Esophagus squamous epithelium (tissue), 5 donors: ENCODE data around the gene TNNI2. TPM values are rescaled to one million over a fixed set of nuclear protein-coding genes. Genes with fewer than 3 reads are reported as not detected.
A peak's percentile ranks its signal among the peaks of the same experiment; 100 is the strongest.

Experiments used
- DNase-seq: peaks from one replicate; lab custom pipeline; 2025; lab: John Stamatoyannopoulos, UW
- H3K27ac ChIP-seq, 4 donors: fragments of 200-600 bp; sonication (generic); one replicate each; pipeline ENCODE4 v1.5.1; 2016 to 2019; ENCODE audit warnings: mild to moderate bottlenecking in 1 of 4
- H3K27me3 ChIP-seq, 4 donors: fragments of 200-600 bp; sonication (generic); 1 replicate in 3 of 4; 2 replicates in 1 of 4; pipeline versions ENCODE4 v1.5.1 to v1.6.0; 2017 to 2021; ENCODE audit warnings: antibody characterized with exemption in 1 of 4
- H3K36me3 ChIP-seq, 3 donors: fragments of 200-600 bp; sonication (generic); one replicate each; pipeline ENCODE4 v1.5.1; 2016 to 2019
- H3K4me1 ChIP-seq, 3 donors: fragments of 200-600 bp; sonication (generic); one replicate each; pipeline ENCODE4 v1.5.1; 2017 to 2019
- H3K4me3 ChIP-seq, 4 donors: fragments of 200-600 bp; sonication (generic); 1 replicate in 3 of 4; 2 replicates in 1 of 4; pipeline ENCODE4 v1.5.1; 2016 to 2019; ENCODE audit warnings: mild to moderate bottlenecking in 2 of 4, moderate library complexity in 1 of 4
- H3K9me3 ChIP-seq, 3 donors: fragments of 200-600 bp; sonication (generic); one replicate each; pipeline ENCODE4 v1.5.1; 2016 to 2019
- POLR2A ChIP-seq, 4 donors: fragments of 450-650 bp; IDR thresholded peaks; one replicate each; pipeline ENCODE4 v1.6.1; 2017; ENCODE audit warnings: antibody characterized with exemption in 4 of 4, mild to moderate bottlenecking in 4 of 4, moderate library complexity in 3 of 4
- WGBS, 2 donors: methylation state at CpG; one replicate each; pipeline ENCODE4 v1.1.5; 2018; 5-methylcytosine and 5-hydroxymethylcytosine counted together
- intact Hi-C: fragments of 100-400 bp; cut with DNase I; formaldehyde crosslinking; loops from one replicate; pipeline ENCODE4 v1.15.0; 2022
- total RNA-seq, 4 donors: library from RNA; depleted of rRNA; stranded (reverse); fragments of >200 nt; gene quantifications; one replicate each; pipeline ENCODE4 v1.1.0, GENCODE V29; 2016
- TF ChIP-seq, protein P1 (sequence below), 6 experiments: fragments of 450-650 bp in 4 of 6; fragments of 200-600 bp in 2 of 6; sonication (generic) in 2 of 6; IDR thresholded peaks; one replicate each; pipeline ENCODE4 v1.5.1; 2016 to 2019; ENCODE audit warnings: antibody characterized with exemption in 6 of 6, mild to moderate bottlenecking in 4 of 6, moderate library complexity in 4 of 6
- donor health status: DM: yes; HTN: yes; CAD: no.

TNNI2 gene
- total RNA-seq, 4 donors from 2014 or later = 14.7 to 23.8 (median 15.0) TPM; not detected in 1

DNA sequence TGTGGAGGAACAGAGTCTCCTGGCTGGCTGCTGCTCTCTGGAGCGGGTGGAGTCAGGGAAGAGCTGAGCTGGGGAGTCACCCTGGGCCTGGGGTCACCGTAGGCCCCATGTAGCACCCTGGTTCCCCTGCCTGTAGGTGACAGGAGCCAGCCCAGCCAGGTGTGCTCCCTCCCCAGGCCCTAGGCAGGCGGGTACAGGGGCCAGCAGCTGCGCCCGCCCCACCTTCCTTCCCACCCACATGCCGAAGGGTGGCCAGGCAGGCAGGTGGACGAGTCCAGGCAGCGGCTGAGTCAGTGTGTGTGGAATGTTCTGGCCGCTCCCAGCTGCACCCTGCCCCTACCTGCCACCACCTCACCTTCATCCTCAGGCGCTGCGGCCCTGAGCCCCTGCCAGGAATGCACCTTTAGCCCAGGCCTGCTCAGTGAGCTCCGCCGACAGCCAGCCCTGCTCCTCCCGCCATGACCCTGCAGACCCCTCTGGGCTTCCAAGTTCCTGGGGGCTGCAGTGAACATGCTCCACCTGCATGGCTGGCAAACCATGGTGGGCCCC is 4.6 kb upstream of the TNNI2 start:
- intact Hi-C loops = loop anchor here (5.0 kb wide), 2 partner anchors 72 to 142 kb away; partner anchors contain the start of gene CTSD
- Histone ChIP-seq H3K4me3 (peak overlapping the region; percentile 23 to 47 (median 40)), H3K4me1 (peaks cover 39 to 99% (median 54%) of the 10 kb centered on the region in 3 donors)

DNA sequence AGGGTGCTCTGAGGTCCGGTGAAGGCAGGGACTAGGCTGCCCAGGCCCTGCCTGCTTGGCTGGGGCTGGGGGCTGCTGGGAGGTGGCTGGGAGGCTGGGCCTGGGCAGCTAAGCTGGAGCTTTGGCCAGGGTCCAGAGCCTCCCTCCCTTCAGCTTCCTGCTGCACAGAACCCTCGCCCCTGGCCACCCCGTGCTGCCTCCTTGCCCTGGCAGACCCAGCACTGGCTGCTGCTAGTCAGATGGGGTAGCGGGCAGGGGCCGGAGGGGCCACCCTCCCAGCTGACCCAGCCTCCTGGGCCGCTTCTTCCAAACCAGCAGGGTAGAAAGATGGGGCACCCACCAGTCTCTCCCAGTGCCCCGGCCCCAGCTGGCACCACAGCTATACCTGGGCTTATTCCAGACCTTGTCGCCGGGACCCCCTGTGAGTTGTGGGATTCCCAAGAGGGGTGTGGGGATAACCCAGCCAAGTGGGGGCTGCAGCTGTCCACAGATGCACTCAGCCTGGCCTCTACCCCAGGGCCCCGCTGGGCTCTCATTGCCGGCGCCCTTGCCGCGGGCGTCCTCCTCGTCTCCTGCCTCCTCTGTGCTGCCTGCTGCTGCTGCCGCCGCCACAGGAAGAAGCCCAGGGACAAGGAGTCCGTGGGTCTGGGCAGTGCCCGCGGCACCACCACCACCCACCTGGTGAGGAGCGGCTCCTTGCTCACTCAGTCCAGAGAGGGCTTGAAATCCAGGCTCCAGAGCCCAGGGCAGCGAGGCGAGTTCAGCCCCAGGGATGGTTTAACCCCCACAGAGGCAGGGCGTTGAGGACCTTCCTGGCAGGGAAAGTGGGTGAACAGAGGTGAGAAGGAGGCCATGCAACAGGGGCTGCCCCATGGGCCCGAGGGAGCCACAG is 3.8 kb upstream of the TNNI2 start, which contains the start of gene SYT8:
Gene SYT8, plus strand, starts transcription at position 212 of the 892 bp plus-strand sequence. Its CDS starts 116 bp downstream, at position 328.
- peak within 1 kb of the TSS; percentile 83 to 94 (median 91) for H3K27ac ChIP-seq
- no peak for TF ChIP-seq POLR2A (IDR thresholded peaks at IDR 0.05)
- TF ChIP-seq, protein P1, sequence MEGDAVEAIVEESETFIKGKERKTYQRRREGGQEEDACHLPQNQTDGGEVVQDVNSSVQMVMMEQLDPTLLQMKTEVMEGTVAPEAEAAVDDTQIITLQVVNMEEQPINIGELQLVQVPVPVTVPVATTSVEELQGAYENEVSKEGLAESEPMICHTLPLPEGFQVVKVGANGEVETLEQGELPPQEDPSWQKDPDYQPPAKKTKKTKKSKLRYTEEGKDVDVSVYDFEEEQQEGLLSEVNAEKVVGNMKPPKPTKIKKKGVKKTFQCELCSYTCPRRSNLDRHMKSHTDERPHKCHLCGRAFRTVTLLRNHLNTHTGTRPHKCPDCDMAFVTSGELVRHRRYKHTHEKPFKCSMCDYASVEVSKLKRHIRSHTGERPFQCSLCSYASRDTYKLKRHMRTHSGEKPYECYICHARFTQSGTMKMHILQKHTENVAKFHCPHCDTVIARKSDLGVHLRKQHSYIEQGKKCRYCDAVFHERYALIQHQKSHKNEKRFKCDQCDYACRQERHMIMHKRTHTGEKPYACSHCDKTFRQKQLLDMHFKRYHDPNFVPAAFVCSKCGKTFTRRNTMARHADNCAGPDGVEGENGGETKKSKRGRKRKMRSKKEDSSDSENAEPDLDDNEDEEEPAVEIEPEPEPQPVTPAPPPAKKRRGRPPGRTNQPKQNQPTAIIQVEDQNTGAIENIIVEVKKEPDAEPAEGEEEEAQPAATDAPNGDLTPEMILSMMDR (IDR thresholded peaks at IDR 0.05) = no peak
- no peaks in the 10 kb centered on the region for H3K36me3 ChIP-seq
- WGBS, 2 donors = 40 to 46% methylated on average over 1 to 2 of the region's 26 CpGs
- peaks cover 0 to 18% (median 0%) of the 10 kb centered on the region in 4 donors for H3K27me3 ChIP-seq
- peaks cover 39 to 99% (median 54%) of the 10 kb centered on the region in 3 donors for H3K4me1 ChIP-seq
- no peaks in the 10 kb centered on the region for H3K9me3 ChIP-seq
- DNase-seq = no peak
- intact Hi-C loops = loop anchor here (5.0 kb wide), 2 partner anchors 73 to 143 kb away; partner anchors contain the start of gene CTSD
- H3K4me3 ChIP-seq = peak within 1 kb of the TSS; percentile 23 to 47 (median 40)

More for the DNA sequence above, 4.6 kb upstream of the TNNI2 start:
- H3K36me3 ChIP-seq = no peaks in the 10 kb centered on the region
- H3K27me3 ChIP-seq = peaks cover 0 to 18% (median 0%) of the 10 kb centered on the region in 4 donors
- no peak for DNase-seq
- no peaks in the 10 kb centered on the region for H3K9me3 ChIP-seq
- 48 to 50% methylated on average over 2 to 4 of the region's 14 CpGs for WGBS, 2 donors
- TF ChIP-seq, protein P1 (IDR thresholded peaks at IDR 0.05) = peak in 1 of 6 experiments; percentile 19
- TF ChIP-seq POLR2A (IDR thresholded peaks at IDR 0.05) = peak in 3 of 4 donors; percentile 6 to 22 (median 21)
- H3K27ac ChIP-seq = peak overlapping the region; percentile 83 to 94 (median 91)

DNA sequence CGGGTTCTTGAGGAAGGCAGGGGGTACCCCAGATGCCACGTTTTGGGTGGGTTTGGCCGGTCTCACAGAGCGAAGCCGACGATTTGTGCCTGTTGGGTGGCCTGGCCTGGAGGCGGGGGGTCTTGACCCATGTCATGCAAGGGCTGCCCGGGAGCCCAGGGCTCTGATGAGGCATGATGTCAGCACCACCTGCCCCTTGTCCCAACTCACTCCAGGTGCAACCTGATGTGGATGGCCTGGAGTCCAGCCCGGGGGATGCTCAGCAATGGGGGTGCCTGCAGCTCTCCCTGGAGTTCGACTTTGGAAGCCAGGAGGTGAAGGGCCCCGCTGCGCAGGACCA is 3.1 kb upstream of the TNNI2 start:
- TF ChIP-seq, protein P1 (IDR thresholded peaks at IDR 0.05) = no peak
- TF ChIP-seq POLR2A (IDR thresholded peaks at IDR 0.05) = no peak
- DNase-seq = no peak
- H3K9me3 ChIP-seq = no peaks in the 10 kb centered on the region
- peaks cover 0 to 18% (median 0%) of the 10 kb centered on the region in 4 donors for H3K27me3 ChIP-seq
- H3K27ac ChIP-seq = peak overlapping the region in 3 of 4 donors; percentile 88 to 94 (median 94)
- H3K4me3 ChIP-seq = peak overlapping the region; percentile 23 to 47 (median 40)
- intact Hi-C loops = no loop called here
- 72 to 83% methylated on average over 1 to 11 of the region's 12 CpGs for WGBS, 2 donors
- H3K36me3 ChIP-seq = no peaks in the 10 kb centered on the region
- peaks cover 35 to 99% (median 51%) of the 10 kb centered on the region in 3 donors for H3K4me1 ChIP-seq

DNA sequence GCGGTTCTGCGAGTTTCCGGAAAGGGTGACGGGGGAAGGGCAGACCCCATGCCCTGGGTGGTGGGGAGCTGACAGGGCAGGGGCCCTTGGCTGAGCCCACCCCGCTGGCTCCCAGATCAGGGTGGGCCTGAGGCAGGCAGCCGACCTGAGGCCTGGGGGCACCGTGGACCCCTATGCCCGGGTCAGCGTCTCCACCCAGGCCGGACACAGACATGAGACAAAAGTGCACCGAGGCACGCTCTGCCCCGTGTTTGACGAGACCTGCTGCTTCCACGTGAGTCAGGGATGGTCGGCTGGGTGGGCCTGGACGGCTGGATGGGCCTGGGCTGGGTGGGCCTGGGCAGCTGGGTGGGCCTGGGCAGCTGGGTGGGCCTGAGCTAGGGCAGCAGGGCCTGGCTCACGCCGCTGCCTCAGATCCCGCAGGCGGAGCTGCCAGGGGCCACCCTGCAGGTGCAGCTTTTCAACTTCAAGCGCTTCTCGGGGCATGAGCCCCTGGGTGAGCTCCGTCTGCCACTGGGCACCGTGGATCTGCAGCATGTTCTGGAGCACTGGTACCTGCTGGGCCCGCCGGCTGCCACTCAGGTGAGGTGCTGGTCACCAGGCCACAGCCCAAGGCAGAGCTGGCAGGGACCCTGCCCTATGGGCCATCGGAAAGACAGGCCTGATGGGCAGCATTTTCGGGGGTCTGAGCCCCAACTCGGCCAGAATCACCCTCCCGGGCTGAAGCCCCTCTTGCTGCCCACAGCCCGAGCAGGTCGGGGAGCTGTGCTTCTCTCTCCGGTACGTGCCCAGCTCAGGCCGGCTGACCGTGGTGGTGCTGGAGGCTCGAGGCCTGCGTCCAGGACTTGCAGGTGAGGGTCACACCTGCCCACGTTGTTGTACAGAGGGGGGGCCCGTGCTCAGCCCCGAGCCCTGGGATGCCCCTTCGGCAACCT is 2.5 kb upstream of the TNNI2 start:
- DNase-seq = no peak
- intact Hi-C loops = no loop called here
- Histone ChIP-seq H3K4me1 (peaks cover 30 to 99% (median 46%) of the 10 kb centered on the region in 3 donors), H3K9me3 (no peaks in the 10 kb centered on the region), H3K36me3 (no peaks in the 10 kb centered on the region), H3K4me3 (peak overlapping the region in 3 of 4 donors; percentile 23 to 47 (median 41)), H3K27me3 (peaks cover 0 to 16% (median 0%) of the 10 kb centered on the region in 4 donors), H3K27ac (peak overlapping the region in 3 of 4 donors; percentile 88 to 94 (median 94))
- 61 to 80% methylated on average over 1 to 12 of the region's 43 CpGs for WGBS, 2 donors
- TF ChIP-seq POLR2A (IDR thresholded peaks at IDR 0.05) = no peak
